ENCODE measurements around the gene TIAM2.
"Not testable (repeated sequence)": the region's sequence is repeated elsewhere in the genome, so short reads cannot be mapped to it uniquely, and the experiment has no call there.

The TIAM2 gene

DNA sequence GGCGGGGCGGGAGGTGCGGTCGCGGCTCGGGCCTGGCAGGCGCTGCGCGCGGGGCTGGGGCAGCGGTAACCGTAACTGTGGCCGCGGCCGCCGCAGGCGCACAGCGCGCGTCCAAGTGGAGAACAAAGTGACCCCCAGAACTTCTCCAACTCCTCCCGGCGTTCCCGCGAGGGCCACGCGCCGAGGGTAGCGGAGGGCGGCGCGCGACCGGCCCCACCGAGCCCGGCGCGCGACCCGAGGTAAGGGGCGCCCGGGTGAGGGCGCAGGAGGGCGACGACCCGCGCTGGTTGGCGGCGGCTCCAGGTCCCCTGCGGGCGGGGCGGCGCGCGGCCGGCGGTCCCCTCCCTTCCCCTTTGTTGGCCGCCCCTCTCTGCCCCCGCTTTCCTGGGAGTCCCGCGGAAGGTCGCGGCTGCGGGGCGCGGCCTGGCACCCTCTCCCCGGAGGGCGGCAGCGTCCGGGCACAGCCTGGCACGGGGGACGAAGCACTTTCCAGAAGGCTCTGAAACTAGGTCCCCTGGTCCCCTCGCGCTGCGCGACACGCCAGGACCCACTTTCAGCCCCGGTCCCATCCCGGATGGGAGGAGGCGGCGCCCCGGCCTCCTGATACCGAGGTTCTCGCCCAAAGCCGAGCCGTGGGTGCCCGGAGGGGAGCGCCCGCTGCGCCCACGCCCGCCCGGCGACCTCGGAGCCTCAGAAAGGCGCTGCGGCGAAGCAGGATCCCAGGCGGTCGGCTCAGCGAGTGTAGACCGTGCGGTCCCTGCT lies at the start of gene TIAM2:
TSS of gene TIAM2 (plus strand) at position 62 of the 762 bp plus-strand sequence. CDS start 133,909 bp downstream, outside the sequence.
- DNase-seq = no peak

GRCh38 chr6:154950979-154951344 lies 44.2 kb upstream of the TIAM2 start:
- DNase-seq = peak; percentile 46

DNA sequence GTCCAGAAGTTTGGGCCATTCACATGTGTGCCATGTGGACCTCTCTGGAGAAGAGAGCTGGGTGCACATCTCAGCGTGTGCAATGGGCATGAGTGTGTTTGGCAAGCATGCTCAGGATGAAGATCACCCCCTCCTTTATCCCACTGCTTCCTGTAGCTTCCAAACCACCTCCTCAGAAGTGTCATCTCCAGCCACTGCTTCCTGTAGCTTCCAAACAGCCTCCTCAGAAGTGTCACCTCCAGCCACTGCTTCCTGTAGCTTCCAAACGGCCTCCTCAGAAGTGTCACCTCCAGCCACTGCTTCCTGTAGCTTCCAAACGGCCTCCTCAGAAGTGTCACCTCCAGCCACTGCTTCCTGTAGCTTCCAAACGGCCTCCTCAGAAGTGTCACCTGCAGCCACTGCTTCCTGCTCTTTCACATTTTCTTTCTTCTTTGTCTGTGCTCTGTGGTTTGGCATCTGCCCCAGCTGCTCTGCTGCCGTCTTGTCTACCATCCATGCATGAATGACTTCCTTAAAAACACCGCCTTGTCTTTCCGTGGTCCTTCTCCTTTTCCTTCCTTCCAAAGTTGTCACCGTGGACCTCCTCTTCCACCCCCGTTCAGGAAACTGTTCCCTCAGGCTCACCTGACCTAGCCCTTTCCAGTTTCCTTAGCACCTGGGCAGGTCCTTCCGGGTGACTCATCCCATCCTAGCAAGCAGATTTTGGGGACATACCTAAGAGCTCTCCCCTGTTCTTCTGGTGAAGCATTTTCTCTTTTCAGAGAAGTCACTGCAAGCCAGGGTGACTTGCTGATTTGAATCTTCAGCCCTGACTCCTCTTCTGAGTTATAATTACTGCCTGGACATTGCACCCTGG lies 43.5 kb upstream of the TIAM2 start:
- DNase-seq = peak; percentile 20

DNA sequence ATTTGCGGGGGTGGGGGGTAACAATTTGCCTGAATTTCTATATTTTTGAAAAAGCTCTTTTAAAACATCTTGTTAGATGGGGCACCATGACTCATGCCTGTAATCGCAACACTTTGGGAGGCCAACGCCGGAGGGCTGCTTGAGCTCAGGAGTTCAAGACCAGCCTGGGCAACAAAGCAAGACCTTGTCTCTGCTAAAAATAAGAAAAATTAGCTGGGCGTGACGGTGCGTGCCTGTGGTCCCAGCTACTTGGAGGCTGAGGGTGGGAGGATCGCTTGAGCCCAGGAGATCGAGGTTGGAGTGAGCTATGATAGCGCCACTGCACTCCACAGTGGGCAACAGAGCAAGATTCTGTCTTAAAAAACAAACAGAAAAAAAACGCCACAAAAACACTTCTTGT lies 41.5 kb upstream of the TIAM2 start:
- no peak for DNase-seq

- no peak for DNase-seq
Measured at GRCh38 chr6:154954347-154954746, 40.8 kb upstream of the TIAM2 start.

DNA sequence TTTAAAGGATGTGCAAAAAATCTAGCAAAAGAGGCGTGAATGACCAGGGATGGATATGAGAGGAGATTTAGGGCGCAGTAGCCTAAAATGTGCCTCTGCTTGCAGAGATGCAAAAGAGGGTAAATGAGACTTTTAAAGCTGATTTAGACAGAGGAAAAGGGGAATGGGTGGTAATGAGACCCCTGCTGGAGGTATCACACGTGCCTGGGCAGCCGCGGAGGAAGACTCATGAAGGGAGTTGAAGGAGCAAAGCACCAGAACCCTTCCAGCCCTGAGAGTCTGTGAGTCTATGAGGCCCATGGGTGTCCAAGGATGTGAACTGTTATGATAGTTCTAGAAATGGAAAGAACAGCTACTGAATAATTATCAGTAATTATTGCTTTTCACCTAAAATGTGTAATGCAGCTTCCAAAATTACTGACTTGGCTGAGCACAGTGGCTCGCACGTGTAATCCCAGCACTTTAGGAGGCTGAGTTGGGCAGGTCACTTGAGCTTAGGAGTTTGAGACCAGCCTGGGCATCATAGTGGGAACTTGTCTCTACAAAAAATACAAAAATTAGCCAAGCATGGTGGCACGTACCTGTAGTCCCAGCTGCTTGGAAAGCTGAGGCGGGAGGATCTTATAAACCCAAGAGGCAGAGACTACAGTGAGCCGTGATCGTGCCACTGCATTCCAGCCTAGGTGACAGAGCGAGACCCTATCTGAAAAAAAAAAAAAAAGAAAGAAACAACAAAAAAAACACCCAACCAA lies 38.2 kb upstream of the TIAM2 start:
- DNase-seq = no peak

- no peak for DNase-seq
Measured at GRCh38 chr6:154958469-154958868, 36.6 kb upstream of the TIAM2 start.

GRCh38 chr6:154960299-154960843 lies 34.7 kb upstream of the TIAM2 start:
- DNase-seq = peak; percentile 68

- DNase-seq = no peak
Measured at GRCh38 chr6:154960854-154961530, 34.1 kb upstream of the TIAM2 start.

- DNase-seq = no peak
Measured at GRCh38 chr6:154962753-154963152, 32.4 kb upstream of the TIAM2 start.

DNA sequence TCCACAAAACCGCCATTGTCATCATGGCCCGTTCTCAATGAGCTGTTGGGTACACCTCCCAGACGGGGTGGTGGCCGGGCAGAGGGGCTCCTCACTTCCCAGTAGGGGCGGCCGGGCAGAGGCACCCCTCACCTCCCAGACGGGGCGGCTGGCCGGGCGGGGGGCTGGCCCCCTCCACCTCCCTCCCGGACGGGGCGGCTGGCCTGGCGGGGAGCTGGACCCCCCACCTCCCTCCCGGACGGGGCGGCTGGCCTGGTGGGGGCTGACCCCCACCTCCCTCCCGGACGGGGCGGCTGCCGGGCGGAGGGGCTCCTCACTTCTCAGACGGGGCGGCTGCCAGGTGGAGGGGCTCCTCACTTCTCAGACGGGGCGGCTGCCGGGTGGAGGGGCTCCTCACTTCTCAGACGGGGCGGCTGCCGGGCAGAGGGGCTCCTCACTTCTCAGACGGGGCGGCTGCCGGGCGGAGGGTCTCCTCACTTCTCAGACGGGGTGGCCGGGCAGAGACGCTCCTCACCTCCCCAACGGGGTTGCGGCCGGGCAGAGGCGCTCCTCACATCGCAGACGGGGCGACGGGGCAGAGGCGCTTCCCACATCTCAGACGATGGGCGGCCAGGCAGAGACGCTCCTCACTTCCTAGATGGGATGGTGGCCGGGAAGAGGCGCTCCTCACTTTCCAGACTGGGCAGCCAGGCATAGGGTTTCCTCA lies 28.9 kb upstream of the TIAM2 start:
- DNase-seq = not testable (repeated sequence)

- DNase-seq = no peak
Measured at GRCh38 chr6:154969796-154970195, 25.3 kb upstream of the TIAM2 start.

DNA sequence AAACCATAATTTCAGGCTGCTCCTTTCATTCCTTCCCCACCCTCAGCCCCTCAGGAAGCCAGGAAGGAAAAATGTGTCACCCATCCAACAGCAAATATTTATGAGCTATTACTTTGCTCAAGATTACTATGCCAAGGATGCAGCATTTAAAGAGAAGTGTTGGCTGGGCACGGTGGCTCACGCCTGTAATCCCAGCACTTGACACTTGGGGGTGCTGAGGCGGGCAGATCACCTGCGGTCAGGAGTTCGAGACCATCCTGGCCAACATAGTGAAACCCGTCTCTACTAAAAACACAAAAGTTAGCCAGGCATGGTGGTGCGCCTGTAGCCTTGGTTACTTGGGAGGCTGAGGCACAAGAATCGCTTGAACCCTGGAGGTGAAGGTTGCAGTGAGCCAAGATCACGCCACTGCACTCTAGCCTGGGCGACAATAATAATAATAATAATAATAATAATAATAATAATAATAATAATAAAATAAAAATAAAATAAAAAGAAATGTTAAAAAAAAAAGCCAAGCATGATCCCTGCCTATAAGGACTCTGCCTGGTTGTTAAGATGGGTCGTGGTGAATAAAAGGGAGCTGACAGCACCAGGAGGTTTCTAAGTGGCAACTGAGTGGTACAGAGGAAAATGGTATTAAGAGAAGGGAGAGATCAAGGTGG lies 20.5 kb upstream of the TIAM2 start:
- DNase-seq = no peak

- no peak for DNase-seq
Measured at GRCh38 chr6:154977588-154977987, 17.5 kb upstream of the TIAM2 start.

GRCh38 chr6:154980273-154981078 lies 14.6 kb upstream of the TIAM2 start:
- DNase-seq = no peak

GRCh38 chr6:154981079-154981870 lies 13.8 kb upstream of the TIAM2 start:
- peak; percentile 22 for DNase-seq

- no peak for DNase-seq
Measured at GRCh38 chr6:154984146-154984545, 11.0 kb upstream of the TIAM2 start.

GRCh38 chr6:154986787-154987235 lies 8.3 kb upstream of the TIAM2 start:
- DNase-seq = no peak

GRCh38 chr6:154989448-154989847 lies 5.7 kb upstream of the TIAM2 start:
- no peak for DNase-seq
